GM21737 (cell line): ENCODE measurements around the gene MMP23B.
"Not testable (repeated sequence)": the region's sequence is repeated elsewhere in the genome, so short reads cannot be mapped to it uniquely, and the experiment has no call there.

Experiments used
- ATAC-seq: cut with Tn5 transposase; IDR thresholded peaks from one replicate; pipeline ENCODE4 v1.9.1; 2021; ENCODE audit warnings: mild to moderate bottlenecking, moderate library complexity; ENCODE audit not compliant: unreplicated experiment

The MMP23B gene

DNA sequence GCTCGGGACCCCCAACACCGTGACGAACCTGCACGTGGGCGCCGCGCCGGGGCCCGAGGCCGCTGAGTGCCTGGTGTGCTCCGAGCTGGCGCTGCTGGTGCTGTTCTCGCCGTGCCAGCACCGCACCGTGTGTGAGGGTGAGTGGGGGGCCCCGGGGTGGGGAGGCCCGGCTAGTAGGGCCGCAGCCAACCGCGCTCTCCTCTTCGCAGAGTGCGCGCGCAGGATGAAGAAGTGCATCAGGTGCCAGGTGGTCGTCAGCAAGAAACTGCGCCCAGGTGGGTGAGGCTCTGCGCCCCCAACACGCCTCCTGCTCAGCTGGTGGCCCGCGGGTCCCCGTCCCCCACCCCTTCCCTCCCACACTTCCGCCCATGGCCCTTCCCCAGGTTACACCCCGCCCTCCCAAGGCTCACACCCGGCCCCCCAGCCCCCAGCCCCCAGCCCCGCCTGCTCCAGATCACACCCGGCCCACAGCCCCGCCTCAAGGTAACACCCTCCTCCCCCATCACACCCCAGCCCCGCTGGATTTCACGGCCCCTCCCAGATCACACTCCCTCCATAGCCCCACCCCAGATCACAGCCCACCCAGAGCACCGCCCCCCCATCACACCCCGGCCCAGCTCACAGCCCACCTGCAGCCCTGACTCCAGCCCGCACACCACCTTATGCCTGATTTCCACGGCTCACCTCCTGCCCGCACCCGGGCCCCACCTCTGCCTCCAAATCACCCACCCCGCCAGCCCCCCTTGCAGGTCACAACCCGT lies 2.4 kb upstream of the MMP23B start:
- no peak for ATAC-seq

- ATAC-seq: peak; percentile 43
Measured at GRCh38 chr1:1630191-1630964, 1.6 kb upstream of the MMP23B start.

DNA sequence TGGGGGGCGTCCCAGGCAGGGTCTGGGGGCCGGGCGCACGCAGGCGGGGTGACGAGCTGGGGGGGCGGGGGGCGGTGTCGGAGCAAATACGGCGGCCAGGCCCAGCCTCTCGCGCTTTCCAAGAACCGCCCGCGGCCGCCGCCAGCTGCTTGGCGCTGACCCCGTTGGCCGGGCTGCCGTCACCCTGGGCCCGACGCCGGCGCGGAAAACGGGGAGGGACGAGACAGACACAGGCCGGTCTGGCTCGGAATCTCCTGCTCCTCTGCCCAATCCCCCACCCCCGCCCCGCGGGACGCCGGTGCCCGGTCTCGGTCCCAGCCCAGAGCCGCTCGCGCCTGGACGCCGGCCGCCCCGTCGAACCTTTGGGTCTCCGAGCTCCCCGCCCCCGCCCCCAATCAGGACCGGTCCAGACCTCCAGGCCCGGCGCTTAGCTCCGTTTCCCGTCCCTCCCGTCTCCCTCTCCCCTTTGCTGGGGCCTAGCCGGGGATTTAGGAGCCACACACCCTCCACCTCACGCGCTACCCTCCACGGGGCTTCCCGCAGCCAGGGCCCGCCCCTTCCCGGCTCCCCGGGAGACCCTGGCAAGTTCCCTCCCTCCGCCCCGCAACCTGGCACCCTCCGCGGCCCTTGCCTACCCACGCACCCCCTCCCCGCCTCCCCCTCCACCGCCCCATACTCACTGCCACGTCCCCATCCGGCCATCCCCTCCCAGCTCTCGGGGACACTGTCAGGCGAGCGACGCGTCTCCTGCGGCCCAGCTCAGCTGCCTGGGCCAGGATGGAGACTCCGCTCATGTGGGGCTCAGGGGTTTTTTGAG lies 800 bp upstream of the MMP23B start:
- ATAC-seq: no peak

- not testable (repeated sequence) for ATAC-seq
Measured at GRCh38 chr1:1633409-1633808, 1.4 kb downstream of the MMP23B start.

DNA sequence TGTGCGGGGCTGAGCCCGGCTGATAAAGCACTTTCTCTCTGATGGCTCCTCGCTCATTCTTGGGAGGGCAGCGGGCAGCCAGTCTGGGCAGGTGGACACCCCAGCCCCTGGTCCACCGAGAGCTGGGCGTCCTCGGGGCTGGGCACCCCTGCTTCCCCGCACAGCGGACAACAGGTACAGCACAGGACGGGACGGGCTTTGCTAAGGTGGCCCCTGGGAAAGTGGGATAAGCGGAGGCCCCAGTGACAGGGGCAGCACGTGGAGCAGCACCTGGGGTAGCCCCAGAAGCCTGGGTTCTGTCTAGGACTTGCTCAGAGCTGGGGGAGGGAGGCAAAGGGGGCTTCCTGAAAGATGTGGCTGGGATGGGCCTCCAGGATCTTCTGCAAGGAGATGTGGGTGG lies 2.6 kb downstream of the MMP23B start:
- ATAC-seq: not testable (repeated sequence)

- ATAC-seq: not testable (repeated sequence)
Measured at GRCh38 chr1:1636621-1637478, 4.9 kb downstream of the MMP23B start.

- ATAC-seq: not testable (repeated sequence)
Measured at GRCh38 chr1:1637479-1637875, 5.5 kb downstream of the MMP23B start.

DNA sequence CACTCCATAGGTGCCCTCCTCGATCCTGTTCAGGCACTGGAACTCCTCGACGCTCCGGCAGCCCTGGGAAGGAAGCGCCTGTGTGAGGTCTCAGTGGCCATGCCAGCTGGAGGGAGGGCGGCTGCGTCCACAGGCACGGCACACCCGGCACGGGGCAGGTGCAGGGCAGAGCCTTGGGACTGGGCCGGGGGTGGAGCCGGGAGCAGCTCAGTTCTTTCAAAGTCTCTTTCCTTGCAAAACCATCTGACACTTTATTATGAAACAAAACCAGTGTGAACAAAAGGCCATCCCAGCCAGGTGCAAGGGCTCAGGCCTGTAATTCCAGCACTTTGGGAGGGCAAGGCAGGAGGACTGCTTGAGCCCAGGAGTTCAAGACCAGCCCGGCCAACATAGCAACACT lies 6.6 kb downstream of the MMP23B start:
- not testable (repeated sequence) for ATAC-seq

DNA sequence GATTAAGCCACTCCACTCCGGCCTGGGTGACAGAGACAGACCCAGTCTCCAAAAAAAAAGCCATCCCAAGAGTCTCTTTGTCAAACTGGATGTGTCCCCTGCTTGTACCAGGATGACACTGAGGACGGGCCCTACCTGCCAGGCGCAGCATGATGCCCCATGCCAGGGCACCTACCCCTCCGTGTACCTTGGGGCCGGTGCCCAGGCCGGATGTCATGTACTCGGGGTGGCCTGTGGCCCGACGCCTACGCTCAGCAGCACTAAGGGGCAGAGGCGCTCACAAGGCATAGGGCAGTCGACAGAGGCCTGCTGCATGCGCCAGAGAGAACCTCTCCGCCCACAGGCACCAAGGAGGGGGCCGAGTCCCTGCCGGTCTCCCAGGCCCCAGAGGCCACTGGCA lies 7.4 kb downstream of the MMP23B start:
- ATAC-seq: not testable (repeated sequence)

- ATAC-seq: not testable (repeated sequence)
Measured at GRCh38 chr1:1640081-1640480, 8.1 kb downstream of the MMP23B start.

DNA sequence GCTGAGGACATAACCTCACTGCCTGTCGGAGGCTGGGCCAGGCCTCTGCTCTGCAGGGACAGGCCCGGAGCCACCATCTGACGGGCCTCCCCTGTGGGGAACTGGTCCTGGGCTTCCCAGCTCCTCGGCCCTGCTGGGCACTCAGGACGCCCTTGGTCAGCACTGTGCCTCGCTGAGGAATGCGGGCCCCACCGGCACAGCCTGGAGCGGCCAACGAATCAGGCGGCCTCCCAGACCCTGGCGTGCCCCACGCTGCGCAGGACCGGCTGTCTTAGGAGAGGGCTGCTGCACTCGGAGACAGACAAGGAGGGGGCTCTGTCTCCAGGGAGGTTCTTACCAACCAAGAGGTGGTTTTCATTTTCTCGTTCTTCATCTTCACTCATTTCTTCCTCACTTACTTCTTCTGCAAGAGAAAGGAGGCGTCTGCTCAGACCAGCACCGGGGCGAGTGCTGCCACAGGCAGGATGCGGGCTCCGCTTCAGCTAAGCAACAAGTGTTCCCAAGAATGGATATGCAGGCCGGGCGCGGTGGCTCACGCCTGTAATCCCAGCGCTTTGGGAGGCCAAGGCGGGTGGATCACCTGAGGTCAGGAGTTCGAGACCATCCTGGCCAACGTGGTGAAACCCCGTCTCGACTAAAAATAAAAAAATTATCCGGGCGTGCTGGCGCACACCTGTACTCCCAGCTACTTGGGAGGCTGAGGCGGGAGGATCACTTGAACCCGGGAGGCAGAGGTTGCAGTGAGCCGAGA lies 8.9 kb downstream of the MMP23B start:
- ATAC-seq: not testable (repeated sequence)

DNA sequence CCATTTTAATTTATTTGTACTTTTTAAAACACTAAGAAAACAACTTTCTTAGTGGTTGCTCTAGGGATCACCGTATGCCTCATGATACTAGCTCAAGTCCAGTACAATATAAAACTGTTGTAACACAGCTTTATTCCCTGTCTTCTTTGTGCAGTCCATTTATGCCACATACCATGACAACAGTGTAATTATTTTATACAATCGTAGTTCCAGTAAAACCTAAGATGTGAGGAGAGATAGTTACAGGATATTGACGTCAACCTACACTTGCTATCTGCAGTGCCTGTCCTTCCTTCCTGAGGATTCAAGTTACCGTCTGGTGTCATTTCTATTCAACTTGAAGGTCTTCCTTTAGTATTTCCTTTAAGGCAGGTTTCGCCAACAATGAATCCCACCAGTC lies 14.4 kb downstream of the MMP23B start:
- not testable (repeated sequence) for ATAC-seq

GRCh38 chr1:1647567-1648241 lies 15.7 kb downstream of the MMP23B start:
- not testable (repeated sequence) for ATAC-seq

GRCh38 chr1:1648265-1648664 lies 16.3 kb downstream of the MMP23B start:
- not testable (repeated sequence) for ATAC-seq

DNA sequence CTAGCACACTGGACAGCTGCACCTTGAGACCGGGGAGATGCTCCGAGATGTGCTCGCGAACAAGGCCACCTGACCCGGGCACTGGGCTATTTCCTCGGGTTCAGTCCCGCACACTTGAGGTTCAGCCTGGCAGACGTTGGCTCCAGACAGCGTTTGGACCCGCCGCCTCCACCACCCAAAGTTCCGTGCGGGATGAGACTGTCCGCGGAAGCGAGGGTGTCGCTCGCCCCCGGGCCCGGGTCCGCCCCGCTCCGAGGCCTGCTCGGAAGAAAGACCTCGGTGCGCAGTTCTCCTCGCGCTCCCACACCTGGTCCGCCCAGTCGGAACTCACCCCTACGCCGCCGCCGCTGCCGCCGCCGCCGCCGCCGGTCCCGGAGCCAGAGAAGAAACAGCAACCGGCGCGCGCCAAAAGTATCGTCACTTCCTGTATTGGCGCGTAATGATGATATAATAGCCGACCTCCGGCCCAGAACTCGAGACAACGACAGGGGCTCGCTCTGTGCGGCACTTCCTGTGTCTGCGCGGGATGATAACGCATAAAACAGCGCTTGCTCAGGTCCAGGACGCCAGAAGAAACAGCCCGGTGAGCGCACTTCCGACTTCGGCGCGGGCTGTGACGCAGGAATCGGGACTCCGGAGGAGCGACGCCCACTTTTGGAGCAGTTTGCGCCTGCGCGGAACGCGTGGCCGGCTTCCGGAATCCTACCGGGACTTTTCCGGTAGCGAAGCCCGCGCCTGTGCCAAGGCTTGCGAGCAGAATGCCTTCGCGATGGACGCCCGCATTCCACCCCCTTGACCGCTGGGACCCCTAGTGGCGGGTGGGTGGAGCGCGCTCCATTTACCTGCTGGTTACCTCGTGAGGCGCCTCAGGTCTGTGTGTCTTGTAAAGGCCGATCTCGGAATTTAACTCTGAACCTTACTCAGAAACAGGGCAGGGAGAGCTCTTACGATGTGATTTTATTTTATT lies 26.9 kb downstream of the MMP23B start, which contains the start of gene CDK11B:
CDK11B (minus strand) TSS at position 422 of the 967 bp plus-strand sequence. CDS start 1,519 bp downstream, outside the sequence.
- ATAC-seq: peak; percentile 76

DNA sequence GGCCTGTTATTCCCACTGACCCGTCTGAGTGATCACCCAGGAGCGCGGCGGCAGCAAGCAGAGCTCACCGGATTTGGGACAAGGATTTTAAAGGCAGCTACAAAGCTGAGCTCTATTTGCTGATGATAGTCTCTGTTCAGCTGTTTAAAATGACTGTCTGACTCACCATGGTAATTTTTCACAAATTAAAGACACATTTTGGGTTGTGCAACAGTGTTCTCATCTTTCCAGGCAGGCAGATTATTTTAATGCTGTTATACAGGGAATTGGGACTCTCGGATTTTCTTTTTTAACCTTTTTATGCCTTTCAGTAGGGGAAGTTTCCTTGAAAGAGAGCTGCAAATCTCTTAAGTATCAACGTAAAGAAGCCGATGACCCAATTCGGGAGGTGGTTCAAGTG lies 30.4 kb downstream of the MMP23B start:
- ATAC-seq: not testable (repeated sequence)

DNA sequence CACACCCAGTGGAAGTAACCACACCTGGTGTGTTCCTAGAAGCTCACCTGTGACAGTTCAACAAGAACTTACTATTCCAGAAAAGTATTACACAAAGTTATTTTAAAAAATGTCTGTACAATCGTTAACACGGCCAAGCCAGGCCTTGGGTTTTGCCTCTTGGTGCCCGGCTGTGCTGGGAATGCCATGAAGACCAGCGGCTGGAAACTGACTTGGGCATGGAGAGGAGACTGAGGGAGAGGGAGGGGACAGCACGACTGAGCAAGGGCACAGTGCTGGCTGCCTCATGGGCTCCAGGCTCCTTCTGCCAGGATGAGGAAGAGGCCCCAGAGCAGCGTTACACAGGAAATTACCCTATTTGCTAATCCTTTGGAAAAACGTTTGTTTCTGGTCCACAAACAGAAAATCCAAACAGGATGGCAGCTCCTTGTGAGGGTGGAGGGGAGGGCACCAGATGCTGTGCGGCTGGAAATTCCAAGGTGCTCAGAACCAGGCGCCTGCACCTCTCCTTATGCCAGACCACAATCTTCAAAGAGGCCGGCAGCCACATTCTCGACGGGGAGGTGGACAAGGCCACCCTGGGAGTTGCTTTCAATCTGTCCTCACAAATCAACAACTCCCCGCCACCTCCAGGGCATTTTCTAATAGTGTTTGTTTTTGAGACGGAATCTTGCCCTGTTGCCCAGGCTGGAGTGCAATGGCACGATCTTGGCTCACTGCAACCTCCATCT lies 31.0 kb downstream of the MMP23B start:
- not testable (repeated sequence) for ATAC-seq
